Stimulated activated CD4-positive, alpha-beta T cell treated with anti-CD3 and anti-CD28 coated beads, Interleukin-4, amount 100 ng/mL, for 24 hours (primary cell): ENCODE data around the gene LRRC49.

Source experiments
- DNase-seq: peaks from one replicate; pipeline ENCODE4 v3.0.0-alpha.2; 2020

LRRC49 gene

GRCh38 chr15:71057143-71057542 lies 164.5 kb downstream of the LRRC49 start:
- no peak for DNase-seq

DNA sequence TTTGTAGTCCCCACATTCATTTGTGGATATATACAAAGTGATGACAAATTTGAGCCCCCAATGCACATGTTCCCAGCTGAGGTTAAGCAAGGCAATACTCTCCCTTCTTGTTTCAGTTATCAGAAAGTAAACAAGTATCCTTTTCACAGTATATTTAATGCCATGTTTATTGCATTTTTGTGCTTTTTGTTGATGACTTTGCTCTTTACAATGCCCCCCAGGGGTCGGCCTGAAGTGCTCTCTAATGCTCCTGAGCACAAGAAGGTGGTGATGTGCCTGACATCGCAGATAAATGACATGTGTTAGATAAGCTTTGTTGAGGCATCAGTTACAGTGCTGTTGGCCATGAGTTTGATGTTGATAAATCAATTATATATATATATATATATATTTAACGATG lies 165.0 kb downstream of the LRRC49 start:
- DNase-seq = no peak

GRCh38 chr15:71060983-71061382 lies 168.4 kb downstream of the LRRC49 start:
- no peak for DNase-seq

GRCh38 chr15:71066983-71067382 lies 174.4 kb downstream of the LRRC49 start:
- no peak for DNase-seq

DNA sequence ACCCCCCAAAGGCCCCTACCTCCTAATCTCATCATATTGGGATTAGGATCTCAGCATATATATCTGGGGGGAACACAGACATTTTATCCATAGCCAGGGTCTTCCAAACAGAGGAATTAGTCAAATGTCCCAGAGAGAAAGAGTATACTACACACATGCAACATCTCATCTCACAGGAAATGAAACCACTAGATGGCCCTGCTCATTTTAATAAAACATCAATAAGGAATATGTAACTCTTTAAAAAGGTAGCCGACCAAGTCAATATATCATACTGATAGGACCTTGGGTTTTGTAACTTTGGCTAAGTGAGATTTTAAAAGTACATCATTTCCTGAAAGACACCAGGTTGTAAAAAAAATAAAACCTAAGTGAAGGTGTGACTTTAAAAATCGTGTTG lies 177.1 kb downstream of the LRRC49 start:
- DNase-seq = no peak

DNA sequence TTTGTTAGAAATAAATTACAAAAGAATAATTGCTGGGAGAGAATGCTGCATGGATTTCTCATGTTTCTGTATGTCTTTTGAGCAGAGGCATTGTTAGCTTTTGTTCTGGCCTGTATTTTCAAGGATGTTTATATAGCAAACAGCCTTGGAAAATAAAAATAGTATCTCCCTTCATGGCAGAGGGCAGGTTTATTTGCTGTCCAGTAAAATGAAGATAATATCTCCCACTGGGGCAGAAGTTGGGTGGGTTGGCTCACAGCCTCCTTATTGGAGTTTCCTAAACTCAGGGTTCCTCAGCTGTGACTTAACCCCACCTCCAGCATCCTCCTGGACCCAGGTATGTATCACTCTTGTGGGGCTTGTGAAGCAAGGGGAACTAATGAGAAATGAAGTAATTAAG lies 178.9 kb downstream of the LRRC49 start:
- no peak for DNase-seq

DNA sequence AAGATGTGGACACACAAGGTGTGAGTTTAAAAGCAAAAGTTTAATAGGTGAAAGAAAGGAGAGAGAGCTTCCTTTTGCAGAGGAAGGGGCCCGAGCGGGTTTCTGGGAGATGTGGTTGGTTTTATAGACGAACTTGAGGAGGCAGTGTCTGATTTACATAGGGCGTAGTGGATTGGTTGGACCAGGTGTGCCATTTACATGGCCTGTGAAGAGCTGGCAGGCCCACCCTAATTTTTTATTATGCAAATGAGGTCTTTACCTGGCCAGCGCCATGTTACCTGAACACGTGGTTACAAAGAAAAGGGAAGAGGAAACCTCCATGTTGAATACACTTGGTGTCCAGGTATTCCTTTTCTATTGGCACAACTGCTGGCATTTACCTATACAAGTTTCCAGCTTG lies 179.8 kb downstream of the LRRC49 start:
- DNase-seq = no peak

DNA sequence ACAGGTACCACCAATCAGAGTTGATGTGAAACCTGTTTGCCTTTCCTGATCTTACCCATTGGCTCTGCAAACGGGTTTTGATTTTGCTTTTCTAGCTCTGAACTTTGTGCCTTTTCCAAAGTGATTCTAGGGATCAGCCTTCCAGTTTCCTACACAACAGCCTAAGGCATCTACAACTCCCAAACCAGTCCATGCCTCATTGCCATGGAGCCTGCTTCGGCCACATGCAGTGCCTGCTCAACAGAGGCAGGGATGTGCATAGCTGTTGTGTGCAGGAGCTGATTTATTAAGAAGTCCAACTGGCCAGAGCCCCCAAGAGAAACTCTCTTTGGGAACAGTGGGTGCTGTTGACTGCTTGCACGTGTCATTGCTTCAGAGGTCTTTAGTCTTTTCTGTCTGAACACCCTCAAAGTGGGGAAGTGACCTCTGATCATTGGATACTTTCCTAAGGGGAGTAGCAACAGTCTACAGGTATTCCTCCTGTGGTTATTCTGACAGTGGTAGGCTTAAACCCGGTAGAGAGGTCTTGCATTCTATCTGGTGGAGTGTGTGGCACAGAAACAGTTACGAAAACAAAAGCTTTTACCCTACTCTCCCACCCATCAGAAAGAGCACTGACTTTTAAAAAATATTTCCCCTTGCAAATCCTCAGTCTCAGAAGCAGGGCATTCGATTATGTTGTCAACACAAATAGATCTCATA lies 186.0 kb downstream of the LRRC49 start:
- no peak for DNase-seq

DNA sequence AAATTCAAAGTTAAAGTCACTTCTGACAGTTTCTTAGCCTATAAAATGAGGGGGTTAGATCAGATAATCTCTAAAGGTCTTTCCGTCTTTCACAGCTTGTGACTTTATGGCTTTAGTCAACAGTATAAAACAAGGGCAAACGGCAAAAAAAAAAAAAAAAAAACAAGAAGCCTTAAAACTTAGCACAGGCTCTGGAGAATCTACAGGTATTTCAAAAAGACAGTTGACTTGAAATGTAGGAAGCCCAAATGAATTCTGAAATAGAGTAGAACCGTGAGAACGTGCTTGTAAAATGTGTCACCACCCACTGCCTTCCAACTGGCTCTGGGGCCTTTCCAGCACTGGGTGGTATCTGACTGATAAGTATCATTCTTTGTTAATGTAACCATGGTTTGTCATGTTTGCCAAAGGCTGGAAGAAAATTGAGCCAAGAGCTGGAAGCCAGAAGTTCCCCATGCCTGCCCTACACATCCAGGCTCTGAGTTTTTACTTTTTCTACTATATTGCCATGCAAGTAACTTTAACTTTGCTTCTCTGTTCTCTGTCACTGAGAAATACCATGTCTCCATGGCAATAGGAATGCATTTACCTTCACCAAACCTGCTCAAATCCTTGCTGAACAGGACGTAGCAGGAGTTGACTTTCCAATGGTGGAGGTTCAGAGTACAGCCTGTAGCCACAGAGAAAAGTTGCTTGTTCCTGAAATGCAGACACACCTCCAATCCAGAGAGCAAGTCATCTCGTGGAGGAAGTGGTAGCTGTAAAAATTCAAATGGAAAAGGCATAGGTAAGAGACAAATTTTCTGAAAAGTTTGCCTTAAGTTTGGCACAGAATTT lies 186.8 kb downstream of the LRRC49 start:
- no peak for DNase-seq

DNA sequence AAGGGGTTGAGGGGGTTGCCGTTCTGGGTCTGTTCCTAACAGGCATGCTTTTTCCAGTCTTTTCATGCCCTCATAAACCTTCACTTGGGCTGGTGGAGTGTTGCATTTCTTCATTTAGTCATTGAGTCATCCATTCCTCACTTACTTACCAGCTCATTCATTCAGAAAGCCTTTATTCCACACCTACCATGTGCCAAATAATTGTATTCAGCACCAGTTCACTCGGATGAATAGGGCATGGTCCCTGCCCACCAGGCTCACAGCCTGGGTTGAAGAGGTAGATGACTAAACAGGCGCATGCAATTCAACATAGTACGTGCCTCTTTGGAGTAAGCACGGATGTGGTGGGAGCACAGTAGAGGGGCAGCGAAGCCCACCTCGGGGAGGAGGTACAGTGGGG lies 187.5 kb downstream of the LRRC49 start:
- DNase-seq = no peak

DNA sequence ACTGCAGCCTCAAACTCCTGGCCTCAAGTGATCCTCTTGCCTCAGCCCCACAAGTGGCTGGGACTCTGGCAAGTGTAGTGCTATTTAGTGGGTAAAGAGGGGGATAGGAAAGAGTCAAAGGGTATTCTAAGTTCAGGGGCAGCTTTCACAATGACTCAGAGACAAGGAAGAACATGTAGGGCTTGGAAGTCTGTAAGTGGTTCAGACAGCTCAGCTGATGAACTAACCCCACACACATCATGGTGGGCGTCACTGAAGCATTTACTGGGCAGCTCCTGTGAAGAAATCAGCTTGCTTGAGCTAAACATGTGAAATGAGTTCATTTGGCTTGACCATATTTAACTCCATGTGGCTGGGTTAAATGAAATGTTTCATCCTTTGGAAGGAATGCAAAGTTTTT lies 188.1 kb downstream of the LRRC49 start:
- no peak for DNase-seq

GRCh38 chr15:71082803-71083202 lies 190.2 kb downstream of the LRRC49 start:
- DNase-seq = no peak

- DNase-seq = no peak
Observed at GRCh38 chr15:71083349-71083748, 190.7 kb downstream of the LRRC49 start.

- no peak for DNase-seq
Observed at GRCh38 chr15:71084264-71084663, 191.6 kb downstream of the LRRC49 start.

GRCh38 chr15:71085809-71086208 lies 193.2 kb downstream of the LRRC49 start:
- DNase-seq = no peak

DNA sequence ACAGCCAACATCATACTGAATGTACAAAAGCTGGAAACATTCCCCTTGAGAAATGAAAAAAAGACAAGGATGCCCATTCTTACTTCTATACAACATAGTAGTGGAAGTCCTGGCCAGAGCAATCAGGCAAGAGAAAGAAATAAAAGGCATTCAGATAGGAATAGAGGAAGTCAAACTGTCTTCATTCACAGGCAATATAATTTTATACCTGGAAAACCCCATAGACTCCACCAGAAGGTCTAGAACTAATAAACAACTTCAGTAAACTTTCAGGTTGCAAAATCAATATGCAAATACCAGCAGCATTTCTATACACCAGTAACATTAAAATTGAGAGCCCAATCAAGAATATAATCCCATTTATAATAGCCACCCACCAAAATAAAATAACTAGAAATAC lies 195.5 kb downstream of the LRRC49 start:
- no peak for DNase-seq

DNA sequence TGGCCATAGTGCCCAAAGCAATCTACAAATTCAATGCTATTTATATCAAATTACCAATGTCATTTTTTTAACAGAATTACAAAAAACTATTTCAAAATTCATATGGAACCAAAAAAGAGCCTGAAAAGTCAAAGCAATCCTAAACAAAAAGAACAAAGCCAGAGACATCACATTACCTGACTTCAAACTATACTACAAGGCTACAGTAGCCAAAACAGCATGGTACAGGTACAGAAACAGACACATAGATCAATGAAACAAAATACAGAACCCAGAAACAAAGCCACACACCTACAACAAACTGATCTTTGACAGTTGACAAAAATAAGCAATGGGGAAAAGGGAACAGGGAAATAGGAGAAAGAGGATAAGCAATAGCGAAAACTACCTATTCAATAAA lies 196.1 kb downstream of the LRRC49 start:
- DNase-seq = no peak

DNA sequence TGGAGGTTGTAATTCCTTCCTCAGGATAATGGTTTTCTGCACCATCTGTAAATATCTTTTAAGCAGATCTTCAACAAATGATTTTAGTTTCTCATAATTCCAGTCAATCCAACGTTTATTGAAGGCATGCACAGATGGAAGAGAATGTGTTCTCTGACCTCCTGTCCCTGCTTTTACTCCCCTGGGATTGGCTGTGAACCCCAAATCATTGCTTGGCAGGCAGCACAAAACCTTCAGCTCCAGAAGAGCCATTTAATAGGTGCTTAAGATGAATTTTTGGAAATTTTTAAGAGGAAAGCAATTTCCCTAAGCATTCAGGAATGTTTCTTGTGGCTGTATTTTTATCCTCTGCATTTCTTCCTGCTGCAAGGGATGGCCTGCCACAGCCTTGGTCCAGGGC lies 197.2 kb downstream of the LRRC49 start:
- DNase-seq = no peak

GRCh38 chr15:71091601-71092000 lies 199.0 kb downstream of the LRRC49 start:
- DNase-seq = no peak

GRCh38 chr15:71092056-71092600 lies 199.5 kb downstream of the LRRC49 start:
- no peak for DNase-seq

- no peak for DNase-seq
Observed at GRCh38 chr15:71093054-71094024, 200.7 kb downstream of the LRRC49 start.

DNA sequence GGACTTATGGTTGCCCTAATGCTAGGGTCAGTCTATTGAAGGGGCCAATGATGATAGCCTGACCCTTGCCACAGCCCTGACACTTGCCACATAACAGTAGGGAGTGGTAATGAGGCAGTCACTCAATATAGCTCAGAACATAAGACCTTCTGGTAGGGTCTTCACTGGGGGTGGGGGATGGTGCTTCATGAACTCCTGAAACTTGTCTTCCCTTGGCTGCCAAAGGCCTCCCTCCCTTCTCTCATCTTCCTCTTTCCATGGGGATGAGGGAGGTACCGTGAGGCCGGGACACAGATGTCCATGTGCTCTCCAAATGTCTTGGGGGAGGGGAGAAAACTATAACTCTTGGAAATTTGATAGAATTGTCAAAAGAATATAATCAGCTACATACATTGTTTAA lies 201.5 kb downstream of the LRRC49 start:
- DNase-seq = no peak

- DNase-seq = no peak
Observed at GRCh38 chr15:71096676-71097075, 204.1 kb downstream of the LRRC49 start.
